HAP-1 (cell line): ENCODE results near the gene CNNM3.

Experiments
- DNase-seq, 2 experiments: peaks; one replicate each; pipeline ENCODE4 v3.0.0-alpha.2; 2016 to 2020; ENCODE audit warnings: low spot score in 2 of 2
- H3K27me3 ChIP-seq: fragments of 250-450 bp; sonication (Bioruptor Pico); 2 replicates; pipeline ENCODE4 v1.5.1; 2020; ENCODE audit warnings: low read depth, mild to moderate bottlenecking, moderate library complexity
- H3K36me3 ChIP-seq: fragments of 250-450 bp; sonication (Bioruptor Pico); replicated peaks from 2 replicates; pipeline ENCODE4 v1.5.1; 2020; ENCODE audit warnings: mild to moderate bottlenecking
- H3K4me1 ChIP-seq: fragments of 250-450 bp; sonication (Bioruptor Pico); 2 replicates; pipeline ENCODE4 v1.5.1; 2020; ENCODE audit warnings: mild to moderate bottlenecking
- H3K4me3 ChIP-seq: fragments of 250-450 bp; sonication (Bioruptor Pico); 2 replicates; pipeline ENCODE4 v1.5.1; 2020; ENCODE audit warnings: mild to moderate bottlenecking, moderate library complexity
- H3K9me3 ChIP-seq: fragments of 250-450 bp; sonication (Bioruptor Pico); 2 replicates; pipeline ENCODE4 v1.5.1; 2020; ENCODE audit warnings: mild to moderate bottlenecking, moderate library complexity
- in situ Hi-C: fragments of 300-500 bp; cut with MboI; formaldehyde crosslinking; loops from 3 replicates; pipeline ENCODE4 v1.14.3; 2020; ENCODE audit warnings: low sequenced_read_pairs, inconsistent platforms, mixed read lengths

The CNNM3 gene

GRCh38 chr2:96864343-96865091 is 48.4 kb downstream of the CNNM3 start:
- Histone ChIP-seq H3K9me3 (no peaks in the 10 kb centered on the region), H3K36me3 (peaks cover 70% of the 10 kb centered on the region), H3K27me3 (no peaks in the 10 kb centered on the region), H3K4me3 (no peak overlapping the region), H3K4me1 (no peaks in the 10 kb centered on the region)
- DNase-seq = no peak
- in situ Hi-C loops = loop anchor here (25.0 kb wide), 1 partner anchor 248 kb away; the partner anchor contains the start of gene ANKRD36

DNA sequence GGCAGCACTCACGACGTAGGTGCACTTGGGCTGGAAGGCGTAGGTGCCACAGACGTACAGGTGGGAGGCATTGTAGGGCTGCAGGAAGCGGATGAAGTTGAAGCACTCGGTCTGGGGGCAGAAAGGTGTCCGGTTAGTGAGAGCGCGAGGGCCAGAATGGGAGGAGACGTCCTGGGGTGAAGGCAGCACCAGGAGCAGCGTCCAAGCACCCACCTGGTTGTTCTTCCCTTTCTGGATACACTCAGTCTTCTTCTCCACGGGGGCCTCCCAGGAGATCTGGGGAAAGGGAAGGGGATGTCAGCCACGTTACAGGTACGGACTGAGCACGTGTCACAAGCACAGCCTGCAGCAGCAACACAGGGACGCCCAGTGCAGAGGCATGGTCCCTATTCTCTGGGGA is 49.6 kb downstream of the CNNM3 start:
- Histone ChIP-seq H3K4me1 (peaks cover 4% of the 10 kb centered on the region), H3K36me3 (peaks cover 64% of the 10 kb centered on the region), H3K27me3 (no peaks in the 10 kb centered on the region), H3K9me3 (no peaks in the 10 kb centered on the region), H3K4me3 (no peak overlapping the region)
- in situ Hi-C loops = loop anchor here (25.0 kb wide), 1 partner anchor 247 kb away; the partner anchor contains the start of gene ANKRD36
- no peak for DNase-seq

- Histone ChIP-seq H3K27me3 (no peaks in the 10 kb centered on the region), H3K36me3 (peaks cover 59% of the 10 kb centered on the region), H3K4me3 (no peak overlapping the region), H3K9me3 (no peaks in the 10 kb centered on the region), H3K4me1 (peaks cover 9% of the 10 kb centered on the region)
- DNase-seq = no peak
- in situ Hi-C loops = loop anchor here (25.0 kb wide), 1 partner anchor 246 kb away; the partner anchor contains the start of gene ANKRD36
These were observed 50.1 kb downstream of the CNNM3 start for GRCh38 chr2:96866149-96866548.

- Histone ChIP-seq H3K27me3 (no peaks in the 10 kb centered on the region), H3K4me3 (no peak overlapping the region), H3K9me3 (no peaks in the 10 kb centered on the region), H3K36me3 (peaks cover 54% of the 10 kb centered on the region), H3K4me1 (peaks cover 10% of the 10 kb centered on the region)
- in situ Hi-C loops = loop anchor here (25.0 kb wide), 1 partner anchor 246 kb away; the partner anchor contains the start of gene ANKRD36
- no peak for DNase-seq
These were observed 50.5 kb downstream of the CNNM3 start for GRCh38 chr2:96866586-96866985.

- Histone ChIP-seq H3K27me3 (no peaks in the 10 kb centered on the region), H3K9me3 (no peaks in the 10 kb centered on the region), H3K4me3 (peak overlapping the region; percentile 94), H3K4me1 (peaks cover 10% of the 10 kb centered on the region), H3K36me3 (peaks cover 49% of the 10 kb centered on the region)
- DNase-seq = no peak
- in situ Hi-C loops = loop anchor here (25.0 kb wide), 1 partner anchor 245 kb away; the partner anchor contains the start of gene ANKRD36
These were observed 51.1 kb downstream of the CNNM3 start for GRCh38 chr2:96866986-96867755.

DNA sequence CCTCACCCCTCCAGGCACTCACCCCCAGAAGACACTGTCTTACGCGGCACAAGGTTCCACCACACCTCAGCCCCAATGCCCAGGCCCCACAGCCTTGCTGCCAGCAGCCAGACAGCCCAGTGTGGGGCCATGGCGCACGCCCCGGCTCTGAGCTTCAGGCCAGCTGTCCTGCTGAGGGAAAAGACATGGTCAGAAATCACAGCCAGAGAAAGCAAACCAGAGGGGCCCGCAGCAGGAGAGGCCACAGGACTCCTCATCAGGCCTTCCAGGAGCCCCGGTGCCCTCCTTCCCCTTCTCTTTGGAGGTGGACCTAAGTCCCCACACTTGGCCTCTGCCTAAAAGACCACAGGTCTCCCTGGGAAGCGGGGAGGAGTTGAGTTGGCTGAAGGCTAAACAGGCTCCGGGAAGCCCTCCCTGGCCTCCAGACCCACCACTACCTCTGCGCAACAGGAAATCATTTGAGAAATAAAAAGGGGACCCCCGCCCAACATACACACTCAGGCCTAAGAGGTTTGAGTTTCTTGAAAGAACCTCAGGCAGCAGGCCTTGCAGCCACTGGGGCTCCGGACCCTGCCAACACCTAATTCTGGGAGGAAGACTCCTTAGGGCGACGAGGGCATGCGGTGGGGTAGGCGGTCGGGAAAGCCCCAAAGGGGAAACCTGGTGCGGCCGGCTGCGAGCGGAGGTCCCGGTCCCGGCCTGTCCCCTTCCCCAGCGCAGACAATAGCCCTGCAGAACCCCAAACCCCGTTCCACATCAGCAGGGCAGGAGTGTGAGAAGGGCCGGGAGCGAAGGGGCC is 51.9 kb downstream of the CNNM3 start:
- peaks cover 10% of the 10 kb centered on the region for H3K4me1 ChIP-seq
- in situ Hi-C loops = loop anchor here (25.0 kb wide), 1 partner anchor 244 kb away; the partner anchor contains the start of gene ANKRD36
- H3K36me3 ChIP-seq = peaks cover 45% of the 10 kb centered on the region
- no peak for DNase-seq
- H3K4me3 ChIP-seq = peak overlapping the region; percentile 94
- H3K27me3 ChIP-seq = no peaks in the 10 kb centered on the region
- H3K9me3 ChIP-seq = no peaks in the 10 kb centered on the region

DNA sequence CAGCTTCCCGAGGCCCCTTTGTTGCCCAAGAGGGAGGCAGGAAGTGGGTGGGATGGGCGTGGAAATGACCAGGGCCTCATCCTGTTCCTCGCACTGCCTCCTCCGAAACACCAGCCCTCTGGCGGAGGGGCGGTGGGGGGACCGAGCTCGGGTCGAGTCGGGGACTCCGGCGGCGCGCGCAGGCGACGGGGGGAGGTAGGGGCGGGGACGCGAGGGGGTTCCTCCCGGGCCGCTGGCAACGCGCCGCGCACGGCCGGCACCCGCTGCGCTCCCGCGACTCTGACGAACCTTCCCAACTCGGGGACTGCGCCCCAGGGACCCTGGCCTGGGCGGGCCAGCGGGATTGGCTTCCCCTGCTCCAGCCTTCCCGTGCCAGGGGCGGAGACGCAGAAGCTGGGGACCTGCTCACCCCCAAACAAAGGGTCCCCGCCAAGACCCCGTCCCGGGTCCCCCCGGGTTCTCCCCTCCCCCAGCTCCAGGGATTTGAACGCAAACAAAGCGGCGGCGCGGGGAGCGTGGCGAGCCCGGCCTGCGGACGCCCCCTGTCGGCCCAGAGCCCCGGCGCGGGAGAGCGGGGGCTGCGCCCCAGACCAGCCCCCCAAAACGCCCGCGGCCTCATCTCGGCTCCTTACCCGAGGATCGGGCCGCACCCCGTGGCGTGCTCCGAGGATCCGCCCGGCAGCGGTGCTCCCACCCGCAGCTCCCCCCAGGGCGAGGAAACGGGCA is 52.6 kb downstream of the CNNM3 start:
- H3K27me3 ChIP-seq = no peaks in the 10 kb centered on the region
- in situ Hi-C loops = loop anchor here (25.0 kb wide), 1 partner anchor 244 kb away; the partner anchor contains the start of gene ANKRD36
- peak; percentile 90 to 94 for DNase-seq

DNA sequence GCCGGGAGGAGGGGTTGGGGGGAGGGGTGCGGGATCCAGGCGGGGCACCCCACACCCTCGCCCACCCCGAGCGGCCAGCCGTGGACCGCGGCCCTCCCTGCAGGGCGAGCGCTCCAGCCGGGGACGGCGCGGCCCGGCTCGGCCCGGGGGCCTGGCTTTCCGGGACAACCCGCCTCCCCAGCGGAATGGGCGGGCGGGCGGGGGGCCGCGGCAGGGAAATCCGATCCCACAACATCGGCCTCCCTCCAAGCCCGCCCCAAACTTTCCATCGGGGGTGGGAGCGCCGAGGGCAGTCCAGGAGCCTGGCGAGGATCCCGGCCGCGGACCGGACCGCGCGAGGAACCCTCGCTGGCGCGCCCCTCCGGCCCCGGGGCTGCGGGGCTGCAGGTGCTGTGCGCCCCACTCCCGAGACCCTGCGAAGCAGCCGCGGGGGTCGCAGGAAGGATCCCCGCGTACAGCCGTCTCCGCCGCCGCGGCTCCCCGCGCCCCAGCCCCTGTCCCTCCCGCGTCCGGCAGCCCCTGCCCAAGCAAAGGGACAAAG is 53.3 kb downstream of the CNNM3 start:
- DNase-seq = peak; percentile 52 to 83
- Histone ChIP-seq H3K4me1 (peaks cover 10% of the 10 kb centered on the region), H3K27me3 (no peaks in the 10 kb centered on the region), H3K9me3 (no peaks in the 10 kb centered on the region), H3K4me3 (peak overlapping the region; percentile 94), H3K36me3 (peaks cover 31% of the 10 kb centered on the region)
- in situ Hi-C loops = loop anchor here (25.0 kb wide), 1 partner anchor 243 kb away; the partner anchor contains the start of gene ANKRD36

More for the DNA sequence above, 52.6 kb downstream of the CNNM3 start:
- peaks cover 38% of the 10 kb centered on the region for H3K36me3 ChIP-seq
- H3K9me3 ChIP-seq = no peaks in the 10 kb centered on the region
- peaks cover 10% of the 10 kb centered on the region for H3K4me1 ChIP-seq
- peak overlapping the region; percentile 94 for H3K4me3 ChIP-seq

DNA sequence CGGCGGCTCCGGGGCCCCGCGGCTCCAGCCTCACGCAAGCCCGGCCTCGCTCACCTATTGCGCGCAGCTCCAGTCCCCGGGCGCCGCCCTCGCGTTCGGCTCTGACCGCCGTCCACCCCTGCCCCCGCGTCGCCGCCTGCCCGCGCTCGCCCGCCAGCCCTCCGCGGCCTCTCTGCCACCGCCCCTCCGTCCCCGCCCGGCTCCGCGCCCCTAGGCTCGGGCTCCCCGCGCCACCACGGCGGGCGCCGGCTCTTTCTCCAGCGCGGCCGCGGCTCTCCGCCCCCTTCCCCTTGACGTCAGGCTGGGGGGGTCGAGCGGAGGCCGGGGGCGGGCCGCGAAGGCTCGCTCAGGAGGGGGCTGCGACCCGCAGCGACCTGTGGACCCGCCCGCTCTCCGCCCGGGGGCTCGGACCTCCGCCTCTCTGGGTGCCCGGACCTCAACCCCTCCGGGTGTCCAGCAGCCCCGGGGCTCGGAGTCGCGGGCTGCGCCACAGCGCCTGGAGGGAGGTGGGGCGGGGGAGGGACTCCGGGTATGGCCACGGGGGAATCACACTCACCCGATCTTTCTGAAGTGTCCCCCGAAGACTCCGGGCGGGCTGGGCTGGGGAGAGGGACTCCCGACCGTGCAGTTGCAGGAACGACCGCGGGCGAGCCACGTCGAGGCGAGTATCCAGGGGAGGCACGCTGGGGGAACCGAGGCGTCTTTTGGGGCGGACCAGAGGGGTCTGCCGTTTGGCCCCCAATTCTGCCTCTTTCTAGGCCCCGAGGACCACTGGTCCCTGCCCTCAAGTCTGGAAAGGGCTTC is 54.0 kb downstream of the CNNM3 start, which contains the start of gene SEMA4C:
Gene SEMA4C, minus strand, starts transcription at position 259 of the 804 bp plus-strand sequence. CDS start 2,194 bp downstream, outside the sequence.
- no peaks in the 10 kb centered on the region for H3K27me3 ChIP-seq
- peak within 1 kb of the TSS; percentile 94 for H3K4me3 ChIP-seq
- no peaks in the 10 kb centered on the region for H3K9me3 ChIP-seq
- H3K36me3 ChIP-seq = peaks cover 25% of the 10 kb centered on the region
- DNase-seq = peak in 1 of 2 experiments; percentile 61
- in situ Hi-C loops = loop anchor here (25.0 kb wide), 1 partner anchor 242 kb away; the partner anchor contains the start of gene ANKRD36
- H3K4me1 ChIP-seq = peaks cover 10% of the 10 kb centered on the region

- H3K4me3 ChIP-seq = peak overlapping the region; percentile 94
- no peaks in the 10 kb centered on the region for H3K9me3 ChIP-seq
- H3K4me1 ChIP-seq = peaks cover 10% of the 10 kb centered on the region
- no peaks in the 10 kb centered on the region for H3K27me3 ChIP-seq
- in situ Hi-C loops = loop anchor here (25.0 kb wide), 1 partner anchor 242 kb away; the partner anchor contains the start of gene ANKRD36
- peaks cover 18% of the 10 kb centered on the region for H3K36me3 ChIP-seq
- DNase-seq = peak; percentile 54 to 63
These were observed 54.7 kb downstream of the CNNM3 start for GRCh38 chr2:96870626-96871255.

- H3K4me3 ChIP-seq = no peak overlapping the region
- DNase-seq = no peak
- no peaks in the 10 kb centered on the region; the same call in 1 of the 2 replicates for H3K36me3 ChIP-seq
- H3K9me3 ChIP-seq = no peaks in the 10 kb centered on the region
- H3K27me3 ChIP-seq = no peaks in the 10 kb centered on the region
- peaks cover 10% of the 10 kb centered on the region for H3K4me1 ChIP-seq
- in situ Hi-C loops = loop anchor here (25.0 kb wide), 1 partner anchor 240 kb away; the partner anchor contains the start of gene ANKRD36
These were observed 56.7 kb downstream of the CNNM3 start for GRCh38 chr2:96872591-96873349.
